Non-pigmented ciliary epithelial cell (primary cell): ENCODE data around the gene FAM3B.

ENCODE experiments used
- DNase-seq: peaks from one replicate; pipeline ENCODE4 v3.0.0-alpha.2; 2010; ENCODE audit warnings: low read depth

FAM3B gene

GRCh38 chr21:41318218-41318617 lies 1.6 kb downstream of the FAM3B start:
- no peak for DNase-seq

DNA sequence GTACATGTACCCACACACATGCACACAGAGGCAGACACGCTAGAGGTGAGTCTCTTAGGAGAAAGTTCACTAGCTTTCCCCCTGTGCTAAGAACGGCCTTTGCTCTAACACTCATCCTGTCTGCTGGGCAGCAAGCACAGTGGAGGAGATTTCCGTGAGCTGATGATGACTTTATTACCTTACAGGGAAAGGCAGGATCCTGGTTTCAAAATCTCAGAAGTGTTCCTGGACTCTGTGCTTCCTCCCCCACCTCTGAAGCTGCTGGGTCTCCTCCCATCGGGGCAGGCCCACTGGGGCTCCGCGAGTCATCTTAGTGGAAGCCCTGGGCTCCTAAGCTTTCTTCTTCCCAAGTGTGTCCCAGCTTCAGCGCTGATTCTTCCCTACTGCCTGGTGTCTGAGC lies 2.7 kb downstream of the FAM3B start:
- no peak for DNase-seq

- no peak for DNase-seq
Measured at GRCh38 chr21:41321211-41321907, 4.8 kb downstream of the FAM3B start.

- DNase-seq, result no peak
Measured at GRCh38 chr21:41321908-41322495, 5.4 kb downstream of the FAM3B start.

GRCh38 chr21:41322496-41323382 lies 6.1 kb downstream of the FAM3B start:
- no peak for DNase-seq

DNA sequence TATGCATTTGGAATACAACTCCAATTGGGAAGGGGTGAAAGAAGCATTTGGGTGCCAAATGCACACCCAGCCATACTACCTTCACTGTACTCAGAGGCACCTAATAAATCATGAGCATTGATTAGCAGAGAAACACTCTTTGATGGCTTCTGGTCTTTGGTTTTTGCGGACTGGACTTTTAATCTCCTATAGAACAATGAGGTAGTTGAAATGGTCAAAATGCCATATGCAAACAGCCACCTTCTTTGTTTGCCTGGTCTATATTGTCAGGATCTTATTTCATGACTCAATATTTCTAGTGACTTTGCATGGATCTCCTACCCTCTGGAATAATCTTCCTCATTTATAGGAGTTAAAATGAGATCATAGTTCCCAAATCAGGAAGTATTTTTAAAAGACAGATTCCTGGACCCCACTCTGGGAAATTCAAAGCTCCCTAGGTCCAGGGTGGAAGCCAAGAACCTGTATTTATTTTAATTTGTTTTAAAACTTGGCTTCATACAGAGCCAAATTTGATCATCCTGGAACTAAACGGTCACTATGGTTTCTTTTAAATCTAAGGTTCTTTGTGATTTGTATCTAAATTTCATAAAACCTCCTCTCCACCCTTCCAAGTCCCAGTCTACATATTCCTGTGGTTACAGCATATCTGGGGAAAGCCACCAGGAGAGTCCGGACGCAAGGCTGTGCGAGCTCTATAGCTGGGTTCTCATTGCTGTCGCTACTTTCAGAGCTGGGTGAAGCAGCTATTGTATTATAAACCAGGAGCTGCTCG lies 8.7 kb downstream of the FAM3B start:
- DNase-seq, result no peak

- DNase-seq, result no peak
Measured at GRCh38 chr21:41326414-41327080, 9.9 kb downstream of the FAM3B start.

- DNase-seq, result no peak
Measured at GRCh38 chr21:41327753-41328152, 11.2 kb downstream of the FAM3B start.

GRCh38 chr21:41328660-41329607 lies 12.3 kb downstream of the FAM3B start:
- DNase-seq, result no peak

- DNase-seq, result no peak
Measured at GRCh38 chr21:41333752-41334151, 17.2 kb downstream of the FAM3B start.

DNA sequence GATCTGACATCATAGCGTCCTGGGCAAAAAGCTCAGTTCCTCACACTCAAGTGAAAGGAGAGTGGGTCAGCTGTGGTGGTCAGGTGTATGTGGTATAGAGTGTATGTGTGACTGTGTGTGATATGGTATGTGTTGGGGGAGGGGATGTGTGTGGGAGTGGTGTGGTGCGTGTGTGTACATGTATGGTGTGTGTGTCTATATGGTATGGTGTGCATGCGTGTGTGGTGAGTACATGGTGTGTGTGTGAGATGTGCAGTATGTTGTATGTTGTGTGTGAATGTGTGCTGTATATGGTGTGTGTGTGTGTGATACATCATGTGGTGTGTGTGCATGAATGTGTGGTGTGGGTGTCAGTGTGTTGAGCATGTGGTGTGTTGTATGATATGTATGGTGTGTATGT lies 20.9 kb downstream of the FAM3B start:
- no peak for DNase-seq

GRCh38 chr21:41338455-41338854 lies 21.9 kb downstream of the FAM3B start:
- no peak for DNase-seq

DNA sequence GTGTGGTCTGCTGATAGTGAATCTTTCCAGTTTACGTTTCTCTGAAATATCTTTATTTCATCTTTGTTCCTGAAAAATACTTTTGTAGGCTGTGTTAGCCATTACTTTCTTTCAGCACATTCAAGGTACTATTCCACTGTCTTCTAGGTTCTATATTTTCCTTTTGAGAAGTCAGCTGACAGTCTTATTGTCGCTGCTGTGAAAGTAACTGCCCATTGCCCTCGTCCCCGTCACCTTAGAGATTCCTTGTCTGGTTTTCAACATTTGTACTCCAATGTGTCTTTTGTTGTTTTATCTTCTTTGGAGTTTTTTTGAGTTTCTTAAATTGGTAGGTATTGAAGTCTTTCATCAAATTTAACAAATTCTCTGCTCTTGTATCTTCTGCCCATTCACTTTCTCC lies 25.4 kb downstream of the FAM3B start:
- no peak for DNase-seq

GRCh38 chr21:41344146-41344545 lies 27.5 kb downstream of the FAM3B start:
- no peak for DNase-seq

DNA sequence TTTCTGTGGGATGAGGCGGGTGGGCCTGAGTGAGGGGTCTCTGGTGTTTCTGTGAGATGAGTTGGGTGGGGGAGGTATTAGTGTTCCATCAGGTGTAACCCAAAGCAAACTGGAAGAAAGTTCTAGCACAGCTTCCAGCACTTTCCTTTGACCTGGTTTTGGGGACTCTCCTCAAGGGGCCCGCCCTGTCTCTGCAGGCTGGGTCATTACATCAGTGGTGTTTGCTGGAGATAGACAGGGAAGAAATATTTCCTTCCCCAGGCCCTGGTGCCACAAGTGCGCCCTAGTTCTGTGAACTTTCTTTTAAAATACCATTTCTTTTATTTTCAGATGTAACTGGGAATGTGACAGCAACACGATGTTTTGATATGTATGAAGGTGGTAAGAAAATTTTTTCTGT lies 28.8 kb downstream of the FAM3B start:
- DNase-seq, result no peak

- no peak for DNase-seq
Measured at GRCh38 chr21:41345934-41346685, 29.5 kb downstream of the FAM3B start.

DNA sequence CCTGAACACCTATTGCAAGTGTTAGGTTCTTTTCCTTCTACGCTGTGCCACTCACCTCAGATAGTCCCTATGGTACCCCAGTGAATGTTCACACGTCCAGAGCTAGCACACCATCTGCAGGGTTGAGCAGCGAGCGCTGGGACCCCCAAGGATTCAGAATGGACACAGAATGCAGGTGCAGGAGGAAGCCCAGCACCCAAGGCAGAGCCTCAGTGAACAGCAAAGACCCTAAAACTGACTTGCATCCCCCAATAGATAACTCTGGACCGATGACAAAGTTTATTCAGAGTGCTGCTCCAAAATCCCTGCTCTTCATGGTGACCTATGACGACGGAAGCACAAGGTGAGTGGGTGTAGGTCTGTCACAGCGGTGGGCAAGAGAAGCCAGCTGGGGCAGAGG lies 30.2 kb downstream of the FAM3B start:
- no peak for DNase-seq

DNA sequence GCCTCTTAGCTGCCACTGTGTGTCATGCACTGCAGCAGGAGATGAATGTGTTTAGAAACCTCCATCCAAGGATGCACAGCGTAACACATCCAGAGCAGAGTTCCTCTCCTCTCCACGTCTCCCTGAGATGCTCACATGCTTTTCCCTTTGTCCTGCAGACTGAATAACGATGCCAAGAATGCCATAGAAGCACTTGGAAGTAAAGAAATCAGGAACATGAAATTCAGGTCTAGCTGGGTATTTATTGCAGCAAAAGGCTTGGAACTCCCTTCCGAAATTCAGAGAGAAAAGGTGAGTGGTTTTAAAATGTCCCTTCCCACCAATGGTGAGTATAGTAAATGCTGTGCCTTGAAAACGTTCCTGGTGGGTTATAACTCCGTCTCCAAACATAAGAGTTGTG lies 31.8 kb downstream of the FAM3B start:
- no peak for DNase-seq

GRCh38 chr21:41349126-41349525 lies 32.5 kb downstream of the FAM3B start:
- no peak for DNase-seq
